Naive B cell (primary cell): Measurements from ENCODE around the gene MEGF6. TPM values are rescaled to one million over a fixed set of nuclear protein-coding genes. Genes with fewer than 3 reads are reported as not detected.

ENCODE experiments used
- ATAC-seq, 2 donors: fragments of 150-1000 bp; cut with Tn5 transposase; 2 replicates each; pipeline ENCODE4 v1.10.0; 2021; ENCODE audit warnings: low read depth in 2 of 2, mild to moderate bottlenecking in 2 of 2, moderate library complexity in 2 of 2
- DNase-seq: peaks from one replicate; pipeline ENCODE4 v3.0.0; 2022
- H3K27ac Mint-ChIP-seq, 6 donors: one replicate each; pipeline ENCODE4 v1.8.0; 2020 to 2022; ENCODE audit warnings: mild to moderate bottlenecking in 6 of 6, mixed read lengths in 6 of 6, moderate library complexity in 5 of 6, inconsistent platforms in 2 of 6
- H3K27me3 Mint-ChIP-seq, 3 donors: one replicate each; pipeline ENCODE4 v1.8.0; 2021 to 2022; ENCODE audit warnings: mixed read lengths in 3 of 3, mild to moderate bottlenecking in 1 of 3
- H3K36me3 Mint-ChIP-seq, 2 donors: one replicate each; pipeline ENCODE4 v1.8.0; 2020 to 2022; ENCODE audit warnings: mixed read lengths in 2 of 2, inconsistent platforms in 1 of 2, mild to moderate bottlenecking in 1 of 2
- H3K4me1 Mint-ChIP-seq, 3 donors: one replicate each; pipeline ENCODE4 v1.8.0; 2020 to 2022; ENCODE audit warnings: mixed read lengths in 3 of 3, inconsistent platforms in 1 of 3, mild to moderate bottlenecking in 1 of 3, moderate library complexity in 1 of 3
- H3K4me3 Mint-ChIP-seq, 8 donors: one replicate each; pipeline ENCODE4 v1.8.0; 2020 to 2022; ENCODE audit warnings: mild to moderate bottlenecking in 8 of 8, mixed read lengths in 8 of 8, moderate library complexity in 8 of 8, inconsistent platforms in 2 of 8
- H3K9me3 Mint-ChIP-seq, 7 donors: one replicate each; pipeline ENCODE4 v1.8.0; 2020 to 2022; ENCODE audit warnings: mixed read lengths in 7 of 7, mild to moderate bottlenecking in 5 of 7, inconsistent platforms in 2 of 7, moderate library complexity in 1 of 7
- polyA plus RNA-seq, 6 donors: library from polyadenylated mRNA; unstranded; fragments of 300-500 nt; fragmentation: Illumina TruSeq; gene quantifications; one replicate each; pipeline ENCODE4 v1.2.3, GENCODE V29; 2021; ENCODE audit warnings: low read depth in 6 of 6

The MEGF6 gene
- polyA plus RNA-seq, 6 donors from 2014 or later = 3.1 to 8.8 (median 4.3) TPM; not detected in 1

- no peak for DNase-seq
- peaks cover 0 to 17% (median 7%) of the 10 kb centered on the region in 3 donors for H3K4me1 Mint-ChIP-seq
- peak overlapping the region in 1 of 6 donors; percentile 33 for H3K27ac Mint-ChIP-seq
- H3K36me3 Mint-ChIP-seq = no peaks in the 10 kb centered on the region
- no peak for ATAC-seq
- no peaks in the 10 kb centered on the region for H3K27me3 Mint-ChIP-seq
- H3K4me3 Mint-ChIP-seq = no peak overlapping the region
- H3K9me3 Mint-ChIP-seq = no peaks in the 10 kb centered on the region
These were observed 69.4 kb downstream of the MEGF6 start for GRCh38 chr1:3541936-3542335.

- no peak for DNase-seq
- ATAC-seq = no peak
- H3K9me3 Mint-ChIP-seq = no peaks in the 10 kb centered on the region
- no peak overlapping the region for H3K27ac Mint-ChIP-seq
- no peak overlapping the region for H3K4me3 Mint-ChIP-seq
- peaks cover 0 to 17% (median 7%) of the 10 kb centered on the region in 3 donors for H3K4me1 Mint-ChIP-seq
- H3K36me3 Mint-ChIP-seq = no peaks in the 10 kb centered on the region
- no peaks in the 10 kb centered on the region for H3K27me3 Mint-ChIP-seq
These were observed 69.8 kb downstream of the MEGF6 start for GRCh38 chr1:3541465-3541864.

DNA sequence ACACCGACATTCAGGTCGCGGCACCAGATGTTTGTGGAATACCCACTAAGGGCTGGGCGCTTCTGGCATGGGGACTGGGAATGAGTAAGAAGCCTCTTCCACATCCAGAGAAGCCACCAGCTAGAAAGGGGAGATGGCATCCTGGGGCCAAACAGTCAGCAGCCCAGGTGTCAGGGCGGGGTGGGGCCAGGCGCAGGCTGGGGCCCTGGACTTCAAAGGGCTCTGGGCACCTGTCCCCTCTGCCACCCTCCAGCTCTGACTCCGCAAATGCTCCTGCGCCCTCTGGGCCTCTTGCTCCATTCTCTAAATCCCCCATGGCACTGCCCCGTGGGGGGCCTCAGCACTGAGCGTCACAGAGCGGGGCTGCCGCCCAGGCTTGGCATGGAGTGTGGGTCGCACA is 70.4 kb downstream of the MEGF6 start:
- H3K4me1 Mint-ChIP-seq = peaks cover 0 to 17% (median 7%) of the 10 kb centered on the region in 3 donors
- no peak for DNase-seq
- H3K27ac Mint-ChIP-seq = no peak overlapping the region

DNA sequence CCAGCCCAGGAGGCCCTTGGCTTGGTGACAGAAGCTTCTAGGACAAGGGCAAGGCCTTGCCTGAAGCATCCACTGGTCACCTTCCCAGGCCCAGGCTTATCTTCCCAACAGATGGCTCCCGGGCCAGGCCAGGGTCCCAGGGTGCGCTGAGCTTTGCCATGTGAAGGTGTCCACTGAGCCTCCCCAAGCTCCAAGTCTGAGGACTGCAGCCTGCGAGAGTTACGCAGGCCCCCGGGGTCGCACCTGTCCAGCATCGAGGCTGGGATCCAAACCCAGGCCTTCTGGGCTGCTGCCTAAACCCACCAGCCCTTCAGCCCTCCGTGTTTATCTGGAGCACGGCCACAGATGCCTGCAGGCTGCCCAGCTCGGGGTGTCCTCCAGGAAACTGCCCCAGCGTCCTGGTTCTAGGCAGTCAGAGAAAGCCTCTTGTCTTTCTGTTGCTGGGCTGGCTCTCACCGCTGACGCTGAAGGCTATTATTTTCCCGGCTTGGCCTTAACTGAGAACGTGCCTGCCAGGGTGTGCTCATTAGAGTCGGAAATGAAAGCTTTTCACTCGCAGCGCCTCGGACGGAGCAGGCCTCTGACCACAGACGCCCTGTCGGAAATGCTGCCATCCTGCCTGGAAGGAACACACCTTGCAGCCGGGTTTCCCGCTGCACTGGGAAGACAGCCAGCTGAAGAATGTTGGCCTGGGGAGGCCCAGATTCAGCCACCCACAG is 71.4 kb downstream of the MEGF6 start:
- ATAC-seq = no peak
- no peak for DNase-seq
- H3K27me3 Mint-ChIP-seq = no peaks in the 10 kb centered on the region
- H3K9me3 Mint-ChIP-seq = no peaks in the 10 kb centered on the region
- H3K4me3 Mint-ChIP-seq = no peak overlapping the region
- H3K36me3 Mint-ChIP-seq = no peaks in the 10 kb centered on the region
- H3K27ac Mint-ChIP-seq = peak overlapping the region in 1 of 6 donors; percentile 85
- peaks cover 0 to 17% (median 7%) of the 10 kb centered on the region in 3 donors for H3K4me1 Mint-ChIP-seq

More for the DNA sequence above, 70.4 kb downstream of the MEGF6 start:
- Mint-ChIP-seq H3K4me3 (no peak overlapping the region), H3K36me3 (no peaks in the 10 kb centered on the region), H3K9me3 (no peaks in the 10 kb centered on the region), H3K27me3 (no peaks in the 10 kb centered on the region)
- ATAC-seq = no peak

GRCh38 chr1:3537359-3537758 is 73.9 kb downstream of the MEGF6 start:
- Mint-ChIP-seq H3K36me3 (no peaks in the 10 kb centered on the region), H3K27me3 (no peaks in the 10 kb centered on the region), H3K27ac (no peak overlapping the region), H3K4me3 (peak overlapping the region in 1 of 8 donors; percentile 10), H3K4me1 (peaks cover 0 to 17% (median 7%) of the 10 kb centered on the region in 3 donors), H3K9me3 (no peaks in the 10 kb centered on the region)
- no peak for ATAC-seq
- DNase-seq = no peak

DNA sequence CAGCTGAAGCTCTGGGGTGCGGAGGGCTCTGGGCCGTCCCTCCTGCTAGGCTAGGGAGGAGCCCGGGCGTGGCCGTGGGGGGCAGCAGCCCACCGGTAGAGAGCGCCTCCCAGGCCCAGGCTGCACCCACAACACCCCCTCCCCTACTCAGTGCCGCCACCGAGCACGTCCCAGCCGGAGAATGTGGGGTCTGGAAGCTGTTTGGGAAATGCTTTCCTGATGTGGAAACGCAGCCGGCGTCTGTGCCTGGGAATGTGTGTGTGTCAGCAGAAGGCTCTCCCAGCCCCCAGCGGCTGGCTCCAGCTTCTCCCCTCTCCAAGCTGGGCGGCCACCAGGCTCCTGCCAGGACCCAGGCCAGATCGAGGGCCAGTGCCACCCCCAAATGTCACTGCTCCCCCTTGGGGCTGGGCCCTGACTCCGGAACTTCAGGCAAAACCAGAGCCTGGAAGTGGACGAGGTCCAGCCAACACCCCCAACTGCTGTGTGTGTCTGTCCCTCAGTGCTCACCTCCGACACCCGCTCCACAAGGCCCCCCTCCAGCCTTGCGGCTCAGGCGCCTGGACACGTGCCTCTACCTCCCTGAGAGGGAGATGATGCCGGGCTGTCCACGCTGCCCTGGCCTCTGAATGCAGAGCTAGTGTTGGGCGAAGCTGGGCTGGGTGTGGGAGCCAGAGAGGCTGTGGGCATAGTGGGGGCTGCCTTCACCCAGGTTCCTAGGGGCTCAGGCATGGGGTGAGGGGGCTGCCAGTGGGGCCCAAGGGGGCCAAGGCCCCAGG is 74.7 kb downstream of the MEGF6 start:
- DNase-seq = no peak
- no peak overlapping the region for H3K4me3 Mint-ChIP-seq

DNA sequence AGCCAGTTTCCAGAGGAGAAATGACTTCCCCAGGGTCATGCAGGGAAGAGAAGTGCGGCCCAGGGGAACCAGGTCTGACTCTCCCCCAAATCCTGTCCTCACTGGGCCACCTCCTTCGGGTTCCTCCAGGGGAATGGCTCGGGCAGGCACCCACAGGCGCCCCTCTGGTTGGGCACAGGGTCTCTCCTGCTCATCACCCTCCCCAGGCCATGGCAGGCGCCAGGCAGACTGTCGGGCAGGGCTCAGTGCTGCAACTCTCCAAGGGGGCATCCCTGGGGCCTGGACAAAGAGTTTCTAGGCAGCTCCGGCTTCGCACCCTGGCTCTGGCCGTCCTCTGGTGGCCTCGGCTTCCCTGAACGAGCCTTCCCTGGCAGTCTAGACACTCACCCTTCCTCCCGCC is 75.6 kb downstream of the MEGF6 start:
- Mint-ChIP-seq H3K36me3 (no peaks in the 10 kb centered on the region), H3K9me3 (no peaks in the 10 kb centered on the region), H3K4me1 (peaks cover 6 to 23% (median 10%) of the 10 kb centered on the region in 3 donors), H3K4me3 (no peak overlapping the region), H3K27me3 (no peaks in the 10 kb centered on the region), H3K27ac (no peak overlapping the region)
- ATAC-seq = no peak
- DNase-seq = no peak

More for the DNA sequence above, 74.7 kb downstream of the MEGF6 start:
- no peak for ATAC-seq
- no peaks in the 10 kb centered on the region for H3K9me3 Mint-ChIP-seq
- H3K36me3 Mint-ChIP-seq = no peaks in the 10 kb centered on the region
- H3K27me3 Mint-ChIP-seq = no peaks in the 10 kb centered on the region
- peaks cover 3 to 20% (median 8%) of the 10 kb centered on the region in 3 donors for H3K4me1 Mint-ChIP-seq
- no peak overlapping the region for H3K27ac Mint-ChIP-seq

- Mint-ChIP-seq H3K27ac (no peak overlapping the region), H3K36me3 (no peaks in the 10 kb centered on the region), H3K27me3 (no peaks in the 10 kb centered on the region), H3K4me3 (peak overlapping the region in 1 of 8 donors; percentile 72), H3K4me1 (peaks cover 10 to 29% (median 15%) of the 10 kb centered on the region in 3 donors), H3K9me3 (no peaks in the 10 kb centered on the region)
- no peak for ATAC-seq
- no peak for DNase-seq
These were observed 76.3 kb downstream of the MEGF6 start for GRCh38 chr1:3534803-3535637.

GRCh38 chr1:3533067-3534048 is 78.0 kb downstream of the MEGF6 start:
- H3K27me3 Mint-ChIP-seq = no peaks in the 10 kb centered on the region
- no peak for ATAC-seq
- H3K4me1 Mint-ChIP-seq = peaks cover 13 to 38% (median 17%) of the 10 kb centered on the region in 3 donors
- H3K4me3 Mint-ChIP-seq = peak overlapping the region in 4 of 8 donors; percentile 21 to 78 (median 66)
- no peak for DNase-seq
- peak overlapping the region in 2 of 6 donors; percentile 60 to 65 for H3K27ac Mint-ChIP-seq
- no peaks in the 10 kb centered on the region for H3K36me3 Mint-ChIP-seq
- no peaks in the 10 kb centered on the region for H3K9me3 Mint-ChIP-seq

- no peaks in the 10 kb centered on the region for H3K27me3 Mint-ChIP-seq
- peak overlapping the region in 5 of 6 donors; percentile 62 to 97 (median 69) for H3K27ac Mint-ChIP-seq
- ATAC-seq (no peak), DNase-seq (no peak)
- no peaks in the 10 kb centered on the region for H3K36me3 Mint-ChIP-seq
- H3K4me3 Mint-ChIP-seq = peak overlapping the region in 7 of 8 donors; percentile 57 to 88 (median 72)
- no peaks in the 10 kb centered on the region for H3K9me3 Mint-ChIP-seq
- peaks cover 12 to 41% (median 13%) of the 10 kb centered on the region in 3 donors for H3K4me1 Mint-ChIP-seq
These were observed 79.4 kb downstream of the MEGF6 start for GRCh38 chr1:3531928-3532327.

- no peaks in the 10 kb centered on the region for H3K27me3 Mint-ChIP-seq
These were observed 80.1 kb downstream of the MEGF6 start for GRCh38 chr1:3530926-3531818.

More at GRCh38 chr1:3530926-3531818, 80.1 kb downstream of the MEGF6 start:
- Mint-ChIP-seq H3K27ac (peak overlapping the region; percentile 49 to 97 (median 88)), H3K4me1 (peaks cover 12 to 43% (median 13%) of the 10 kb centered on the region in 3 donors), H3K9me3 (no peaks in the 10 kb centered on the region), H3K4me3 (peak overlapping the region; percentile 72 to 93 (median 87)), H3K36me3 (no peaks in the 10 kb centered on the region)
- DNase-seq (peak; percentile 74), ATAC-seq (peak; percentile 75 to 76)
